ENCODE data around the gene GRIP1.

Gene GRIP1

GRCh38 chr12:66590275-66590985 is 88.4 kb downstream of the GRIP1 start:
- no peak overlapping the region for H3K9ac ChIP-seq (ENCODE audit: low read depth, low read length)
- no peaks in the 10 kb centered on the region for H3K9me3 ChIP-seq (replicated peaks; ENCODE audit: low read length)
- H3K4me3 ChIP-seq (ENCODE audit: low read length): no peak overlapping the region
- H3K27me3 ChIP-seq (ENCODE audit: control insufficient read depth, insufficient read depth, low read length): no peaks in the 10 kb centered on the region
- H3K4me2 ChIP-seq (ENCODE audit: low read length): no peak overlapping the region
- no peaks in the 10 kb centered on the region for H3K36me3 ChIP-seq (ENCODE audit: insufficient read depth, low read length)
- peaks cover 12% of the 10 kb centered on the region for H3K4me1 ChIP-seq (ENCODE audit: control insufficient read depth, insufficient read depth, low read length)

GRCh38 chr12:66589095-66589494 is 89.8 kb downstream of the GRIP1 start:
- Histone ChIP-seq H3K4me2 (ENCODE audit: low read length) (no peak overlapping the region), H3K9me3 (replicated peaks; ENCODE audit: low read length) (no peaks in the 10 kb centered on the region), H3K36me3 (ENCODE audit: insufficient read depth, low read length) (no peaks in the 10 kb centered on the region), H3K4me1 (ENCODE audit: control insufficient read depth, insufficient read depth, low read length) (peaks cover 6% of the 10 kb centered on the region), H3K4me3 (ENCODE audit: low read length) (no peak overlapping the region), H3K9ac (ENCODE audit: low read depth, low read length) (no peak overlapping the region), H3K27me3 (ENCODE audit: control insufficient read depth, insufficient read depth, low read length) (no peaks in the 10 kb centered on the region)

GRCh38 chr12:66587912-66588311 is 91.0 kb downstream of the GRIP1 start:
- no peaks in the 10 kb centered on the region for H3K36me3 ChIP-seq (ENCODE audit: insufficient read depth, low read length)
- H3K9ac ChIP-seq (ENCODE audit: low read depth, low read length): no peak overlapping the region
- peaks cover 6% of the 10 kb centered on the region for H3K4me1 ChIP-seq (ENCODE audit: control insufficient read depth, insufficient read depth, low read length)
- H3K9me3 ChIP-seq (replicated peaks; ENCODE audit: low read length): no peaks in the 10 kb centered on the region
- no peaks in the 10 kb centered on the region for H3K27me3 ChIP-seq (ENCODE audit: control insufficient read depth, insufficient read depth, low read length)
- H3K4me3 ChIP-seq (ENCODE audit: low read length): no peak overlapping the region
- H3K4me2 ChIP-seq (ENCODE audit: low read length): peak overlapping the region; percentile 65

GRCh38 chr12:66584673-66585072 is 94.2 kb downstream of the GRIP1 start:
- Histone ChIP-seq H3K4me1 (ENCODE audit: control insufficient read depth, insufficient read depth, low read length) (peaks cover 6% of the 10 kb centered on the region), H3K9ac (ENCODE audit: low read depth, low read length) (no peak overlapping the region), H3K27me3 (ENCODE audit: control insufficient read depth, insufficient read depth, low read length) (no peaks in the 10 kb centered on the region), H3K4me2 (ENCODE audit: low read length) (no peak overlapping the region), H3K36me3 (ENCODE audit: insufficient read depth, low read length) (no peaks in the 10 kb centered on the region), H3K9me3 (replicated peaks; ENCODE audit: low read length) (no peaks in the 10 kb centered on the region), H3K4me3 (ENCODE audit: low read length) (no peak overlapping the region)

- Histone ChIP-seq H3K9me3 (replicated peaks; ENCODE audit: low read length) (no peaks in the 10 kb centered on the region), H3K27me3 (ENCODE audit: control insufficient read depth, insufficient read depth, low read length) (peaks cover 26% of the 10 kb centered on the region), H3K4me1 (ENCODE audit: control insufficient read depth, insufficient read depth, low read length) (no peaks in the 10 kb centered on the region), H3K9ac (ENCODE audit: low read depth, low read length) (no peak overlapping the region), H3K36me3 (ENCODE audit: insufficient read depth, low read length) (no peaks in the 10 kb centered on the region), H3K4me2 (ENCODE audit: low read length) (no peak overlapping the region), H3K4me3 (ENCODE audit: low read length) (no peak overlapping the region)
Measured at GRCh38 chr12:66573605-66574004, 105.3 kb downstream of the GRIP1 start.

GRCh38 chr12:66572845-66573244 is 106.0 kb downstream of the GRIP1 start:
- no peak overlapping the region for H3K9ac ChIP-seq (ENCODE audit: low read depth, low read length)
- no peak overlapping the region for H3K4me3 ChIP-seq (ENCODE audit: low read length)
- peaks cover 31% of the 10 kb centered on the region for H3K27me3 ChIP-seq (ENCODE audit: control insufficient read depth, insufficient read depth, low read length)
- no peak overlapping the region for H3K4me2 ChIP-seq (ENCODE audit: low read length)
- no peaks in the 10 kb centered on the region for H3K4me1 ChIP-seq (ENCODE audit: control insufficient read depth, insufficient read depth, low read length)
- no peaks in the 10 kb centered on the region for H3K36me3 ChIP-seq (ENCODE audit: insufficient read depth, low read length)
- H3K9me3 ChIP-seq (replicated peaks; ENCODE audit: low read length): no peaks in the 10 kb centered on the region

- Histone ChIP-seq H3K36me3 (ENCODE audit: insufficient read depth, low read length) (no peaks in the 10 kb centered on the region), H3K4me1 (ENCODE audit: control insufficient read depth, insufficient read depth, low read length) (no peaks in the 10 kb centered on the region), H3K4me3 (ENCODE audit: low read length) (no peak overlapping the region), H3K9ac (ENCODE audit: low read depth, low read length) (no peak overlapping the region), H3K4me2 (ENCODE audit: low read length) (no peak overlapping the region), H3K27me3 (ENCODE audit: control insufficient read depth, insufficient read depth, low read length) (peaks cover 37% of the 10 kb centered on the region), H3K9me3 (replicated peaks; ENCODE audit: low read length) (no peaks in the 10 kb centered on the region)
Measured at GRCh38 chr12:66571361-66571915, 107.4 kb downstream of the GRIP1 start.

GRCh38 chr12:66563220-66563619 is 115.7 kb downstream of the GRIP1 start:
- H3K4me2 ChIP-seq (ENCODE audit: low read length): no peak overlapping the region
- no peaks in the 10 kb centered on the region for H3K36me3 ChIP-seq (ENCODE audit: insufficient read depth, low read length)
- no peak overlapping the region for H3K9ac ChIP-seq (ENCODE audit: low read depth, low read length)
- H3K9me3 ChIP-seq (replicated peaks; ENCODE audit: low read length): no peaks in the 10 kb centered on the region
- no peak overlapping the region for H3K4me3 ChIP-seq (ENCODE audit: low read length)
- no peaks in the 10 kb centered on the region for H3K4me1 ChIP-seq (ENCODE audit: control insufficient read depth, insufficient read depth, low read length)
- peaks cover 9% of the 10 kb centered on the region for H3K27me3 ChIP-seq (ENCODE audit: control insufficient read depth, insufficient read depth, low read length)

GRCh38 chr12:66555113-66555512 is 123.8 kb downstream of the GRIP1 start:
- no peak overlapping the region for H3K9ac ChIP-seq (ENCODE audit: low read depth, low read length)
- H3K27me3 ChIP-seq (ENCODE audit: control insufficient read depth, insufficient read depth, low read length): peaks cover 14% of the 10 kb centered on the region
- no peak overlapping the region for H3K4me3 ChIP-seq (ENCODE audit: low read length)
- H3K4me1 ChIP-seq (ENCODE audit: control insufficient read depth, insufficient read depth, low read length): no peaks in the 10 kb centered on the region
- no peaks in the 10 kb centered on the region for H3K9me3 ChIP-seq (replicated peaks; ENCODE audit: low read length)
- no peaks in the 10 kb centered on the region for H3K36me3 ChIP-seq (ENCODE audit: insufficient read depth, low read length)
- no peak overlapping the region for H3K4me2 ChIP-seq (ENCODE audit: low read length)

GRCh38 chr12:66552716-66553115 is 126.2 kb downstream of the GRIP1 start:
- no peaks in the 10 kb centered on the region for H3K36me3 ChIP-seq (ENCODE audit: insufficient read depth, low read length)
- H3K4me1 ChIP-seq (ENCODE audit: control insufficient read depth, insufficient read depth, low read length): no peaks in the 10 kb centered on the region
- no peak overlapping the region for H3K4me3 ChIP-seq (ENCODE audit: low read length)

GRCh38 chr12:66550626-66551025 is 128.2 kb downstream of the GRIP1 start:
- Histone ChIP-seq H3K9ac (ENCODE audit: low read depth, low read length) (no peak overlapping the region), H3K4me3 (ENCODE audit: low read length) (no peak overlapping the region), H3K4me2 (ENCODE audit: low read length) (no peak overlapping the region), H3K36me3 (ENCODE audit: insufficient read depth, low read length) (no peaks in the 10 kb centered on the region), H3K4me1 (ENCODE audit: control insufficient read depth, insufficient read depth, low read length) (no peaks in the 10 kb centered on the region), H3K9me3 (replicated peaks; ENCODE audit: low read length) (no peaks in the 10 kb centered on the region), H3K27me3 (ENCODE audit: control insufficient read depth, insufficient read depth, low read length) (peaks cover 5% of the 10 kb centered on the region)

More at GRCh38 chr12:66552716-66553115, 126.2 kb downstream of the GRIP1 start:
- Histone ChIP-seq H3K4me2 (ENCODE audit: low read length) (no peak overlapping the region), H3K9ac (ENCODE audit: low read depth, low read length) (no peak overlapping the region), H3K27me3 (ENCODE audit: control insufficient read depth, insufficient read depth, low read length) (peaks cover 14% of the 10 kb centered on the region), H3K9me3 (replicated peaks; ENCODE audit: low read length) (no peaks in the 10 kb centered on the region)

GRCh38 chr12:66549050-66549389 is 129.9 kb downstream of the GRIP1 start:
- H3K36me3 ChIP-seq (ENCODE audit: insufficient read depth, low read length): no peaks in the 10 kb centered on the region
- H3K27me3 ChIP-seq (ENCODE audit: control insufficient read depth, insufficient read depth, low read length): peaks cover 3% of the 10 kb centered on the region
- H3K4me3 ChIP-seq (ENCODE audit: low read length): no peak overlapping the region
- H3K4me1 ChIP-seq (ENCODE audit: control insufficient read depth, insufficient read depth, low read length): no peaks in the 10 kb centered on the region
- no peak overlapping the region for H3K4me2 ChIP-seq (ENCODE audit: low read length)
- no peaks in the 10 kb centered on the region for H3K9me3 ChIP-seq (replicated peaks; ENCODE audit: low read length)
- no peak overlapping the region for H3K9ac ChIP-seq (ENCODE audit: low read depth, low read length)

Measured in skeletal muscle satellite cell (primary cell).